WERI-Rb-1 (cell line): ENCODE results near the gene FNDC3B.

Source experiments
- DNase-seq: peaks from one replicate; pipeline ENCODE4 v3.0.0-alpha.2; 2020
- H3K27ac ChIP-seq: fragments of 250-450 bp; sonication (Bioruptor Pico); 2 replicates; pipeline ENCODE4 v1.5.1; 2020; ENCODE audit warnings: mild to moderate bottlenecking, moderate library complexity
- H3K27me3 ChIP-seq: fragments of 250-450 bp; sonication (Bioruptor Pico); 2 replicates; pipeline ENCODE4 v1.5.1; 2021; ENCODE audit warnings: mild to moderate bottlenecking, low read depth, moderate library complexity; ENCODE audit not compliant: insufficient read depth, severe bottlenecking
- H3K36me3 ChIP-seq: fragments of 250-450 bp; sonication (Bioruptor Pico); 2 replicates; pipeline ENCODE4 v1.5.1; 2020; ENCODE audit warnings: mild to moderate bottlenecking, moderate library complexity
- H3K4me3 ChIP-seq: 2 replicates; pipeline ENCODE4 v1.5.1; 2011; ENCODE audit warnings: low read depth, mild to moderate bottlenecking, control low read depth, low read length
- H3K9me3 ChIP-seq: fragments of 250-450 bp; sonication (Bioruptor Pico); 2 replicates; pipeline ENCODE4 v1.5.1; 2021; ENCODE audit warnings: mild to moderate bottlenecking, moderate library complexity; ENCODE audit not compliant: severe bottlenecking
- CTCF ChIP-seq: IDR thresholded peaks from 2 replicates; pipeline ENCODE4 v1.5.1; 2011; ENCODE audit warnings: low read depth, mild to moderate bottlenecking, control low read depth, inconsistent platforms, low read length

Gene FNDC3B

GRCh38 chr3:172002512-172003078, 36.8 kb upstream of the FNDC3B start:
- no peaks in the 10 kb centered on the region for H3K9me3 ChIP-seq
- no peak overlapping the region for H3K4me3 ChIP-seq
- no peaks in the 10 kb centered on the region for H3K27me3 ChIP-seq
- no peak for DNase-seq
- no peak overlapping the region for H3K27ac ChIP-seq
- no peaks in the 10 kb centered on the region for H3K36me3 ChIP-seq
- TF ChIP-seq CTCF = no peak

- Histone ChIP-seq H3K27me3 (no peaks in the 10 kb centered on the region), H3K9me3 (no peaks in the 10 kb centered on the region), H3K36me3 (no peaks in the 10 kb centered on the region), H3K27ac (no peak overlapping the region), H3K4me3 (no peak overlapping the region)
- DNase-seq = no peak
- TF ChIP-seq CTCF = no peak
Observed at GRCh38 chr3:172003146-172003545, 36.2 kb upstream of the FNDC3B start.

GRCh38 chr3:172007065-172007370, 32.4 kb upstream of the FNDC3B start:
- H3K9me3 ChIP-seq = no peaks in the 10 kb centered on the region
- H3K36me3 ChIP-seq = no peaks in the 10 kb centered on the region
- H3K4me3 ChIP-seq = no peak overlapping the region
- DNase-seq = no peak
- H3K27ac ChIP-seq = no peak overlapping the region
- no peaks in the 10 kb centered on the region for H3K27me3 ChIP-seq
- TF ChIP-seq CTCF = no peak

- no peaks in the 10 kb centered on the region for H3K27me3 ChIP-seq
- no peak for DNase-seq
- H3K36me3 ChIP-seq = no peaks in the 10 kb centered on the region
- H3K27ac ChIP-seq = no peak overlapping the region
- TF ChIP-seq CTCF = no peak
- no peaks in the 10 kb centered on the region for H3K9me3 ChIP-seq
- no peak overlapping the region for H3K4me3 ChIP-seq
Observed at GRCh38 chr3:172009803-172010202, 29.6 kb upstream of the FNDC3B start.

- no peak for DNase-seq
- Histone ChIP-seq H3K27ac (no peak overlapping the region), H3K36me3 (no peaks in the 10 kb centered on the region), H3K9me3 (no peaks in the 10 kb centered on the region), H3K4me3 (no peak overlapping the region), H3K27me3 (no peaks in the 10 kb centered on the region)
- TF ChIP-seq CTCF = no peak
Observed at GRCh38 chr3:172012775-172013174, 26.6 kb upstream of the FNDC3B start.

GRCh38 chr3:172014145-172014544, 25.2 kb upstream of the FNDC3B start:
- no peaks in the 10 kb centered on the region for H3K36me3 ChIP-seq
- no peaks in the 10 kb centered on the region for H3K9me3 ChIP-seq
- H3K27ac ChIP-seq = no peak overlapping the region
- H3K4me3 ChIP-seq = no peak overlapping the region
- no peak for DNase-seq
- TF ChIP-seq CTCF = no peak
- no peaks in the 10 kb centered on the region for H3K27me3 ChIP-seq
